HG02759 (cell line): ENCODE results near the gene CDK4.
"Not testable (repeated sequence)": the region's sequence is repeated elsewhere in the genome, so short reads cannot be mapped to it uniquely, and the experiment has no call there.

Source experiments
- ATAC-seq: cut with Tn5 transposase; IDR thresholded peaks from one replicate; pipeline ENCODE4 v1.9.1; 2021; ENCODE audit warnings: mild to moderate bottlenecking, moderate library complexity; ENCODE audit not compliant: unreplicated experiment

The CDK4 gene

DNA sequence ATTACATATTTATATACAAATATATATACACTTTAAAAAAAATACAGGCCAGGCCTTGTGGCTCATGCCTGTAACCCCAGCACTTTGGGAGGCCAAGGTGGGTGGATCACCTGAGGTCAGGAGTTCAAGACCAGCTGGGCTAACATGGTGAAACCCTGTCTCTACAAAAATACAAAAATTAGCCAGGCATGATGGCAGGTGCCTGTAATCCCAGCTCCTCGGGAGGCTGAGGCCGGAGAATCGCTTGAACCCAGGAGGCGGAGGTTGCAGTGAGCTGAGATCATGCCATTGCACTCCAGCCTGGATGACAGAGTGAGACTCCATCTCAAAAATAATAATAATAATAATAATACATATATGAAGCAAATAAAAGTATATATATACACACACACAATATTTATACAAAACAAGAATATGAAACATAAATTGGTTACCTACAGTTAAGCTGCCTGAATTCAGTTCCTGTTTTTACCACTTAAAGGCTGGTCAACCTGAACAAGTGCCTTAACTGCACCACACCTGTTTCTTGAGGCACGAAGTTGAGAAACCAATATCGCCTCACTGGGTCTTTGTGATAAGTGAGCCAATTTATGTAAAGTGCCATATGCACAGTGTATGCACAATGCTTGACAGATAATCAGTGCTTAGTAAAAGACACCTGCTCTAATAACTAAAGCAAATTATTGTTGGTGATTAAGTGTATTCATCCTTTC, 36.9 kb downstream of the CDK4 start:
- not testable (repeated sequence) for ATAC-seq

DNA sequence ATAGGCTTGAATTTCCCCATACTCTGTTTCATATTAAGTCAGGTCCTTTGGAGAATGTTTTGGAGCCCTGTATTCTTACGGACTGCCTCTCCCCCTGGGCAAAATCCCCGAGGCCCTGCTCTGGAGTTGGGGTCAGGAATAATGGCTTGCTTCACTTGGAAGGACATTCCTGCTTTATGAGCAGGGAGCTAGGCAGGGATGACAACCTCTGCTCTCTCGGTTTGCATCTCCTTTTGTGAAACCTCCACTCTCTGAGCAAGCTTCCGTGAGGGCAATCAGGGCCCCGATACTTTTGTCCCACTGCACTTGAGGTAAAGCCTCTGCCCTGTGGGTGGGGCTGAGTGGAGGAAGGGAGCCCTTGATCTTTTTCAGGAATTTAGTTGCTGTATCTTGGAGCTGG, 38.9 kb downstream of the CDK4 start:
- no peak for ATAC-seq

- no peak for ATAC-seq
Measured at GRCh38 chr12:57712701-57713100, 39.4 kb downstream of the CDK4 start.

DNA sequence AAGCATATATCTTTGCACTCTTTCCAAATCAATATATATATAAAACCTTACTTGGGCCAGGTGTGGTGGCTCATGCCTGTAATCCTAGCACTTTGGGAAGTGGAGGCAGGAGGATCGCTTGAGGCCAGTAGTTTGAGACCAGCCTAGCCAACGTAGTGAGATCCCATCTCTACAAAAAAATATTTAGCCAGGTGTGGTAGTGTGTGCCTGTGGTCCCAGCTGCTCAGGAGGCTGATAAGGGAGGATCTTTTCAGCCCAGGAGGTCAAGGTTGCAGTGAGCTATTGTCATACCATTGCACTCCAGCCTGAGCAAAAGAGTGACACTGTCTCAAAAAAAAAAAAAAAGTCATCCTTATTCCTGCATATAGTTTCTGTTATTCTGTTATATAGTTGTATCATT, 43.8 kb downstream of the CDK4 start:
- ATAC-seq, result no peak

GRCh38 chr12:57707250-57707649, 44.9 kb downstream of the CDK4 start:
- ATAC-seq, result no peak

DNA sequence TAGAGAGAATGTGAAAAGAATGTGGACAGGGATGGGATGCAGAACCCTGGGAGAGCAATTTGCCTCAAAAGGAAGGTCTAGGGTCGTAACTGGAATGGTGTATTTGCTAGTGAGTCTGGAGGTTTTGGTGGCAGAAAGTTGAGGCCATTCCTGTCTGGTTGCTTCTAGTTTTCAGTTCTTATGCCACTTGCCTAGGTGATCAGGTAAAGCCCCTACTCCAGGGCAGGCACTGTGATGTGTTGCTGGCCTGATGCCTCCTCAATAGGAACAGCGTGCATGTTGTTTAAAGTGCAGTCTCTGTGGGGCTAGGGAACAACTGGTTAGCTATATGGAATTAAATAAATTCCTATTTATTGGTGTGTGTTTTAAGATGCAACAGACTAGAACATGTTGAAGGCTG, 51.8 kb downstream of the CDK4 start:
- no peak for ATAC-seq

GRCh38 chr12:57698414-57698813, 53.7 kb downstream of the CDK4 start:
- ATAC-seq, result no peak
